HUES64 (cell line): ENCODE results near the gene DIAPH3.

Experiments used
- H3K27ac ChIP-seq: 2 replicates; pipeline ENCODE4 v1.7.0; 2013; ENCODE audit warnings: low read depth, low read length, inconsistent platforms
- H3K27me3 ChIP-seq: 2 replicates; pipeline ENCODE4 v1.6.1; 2013; ENCODE audit warnings: mild to moderate bottlenecking, low read length; ENCODE audit not compliant: insufficient read depth
- H3K36me3 ChIP-seq: 2 replicates; pipeline ENCODE4 v1.6.1; 2013; ENCODE audit warnings: mild to moderate bottlenecking, low read length; ENCODE audit not compliant: insufficient read depth
- H3K4me1 ChIP-seq: 2 replicates; pipeline ENCODE4 v1.6.1; 2013; ENCODE audit warnings: mild to moderate bottlenecking, low read length, moderate library complexity; ENCODE audit not compliant: insufficient read depth
- H3K4me3 ChIP-seq: 2 replicates; pipeline ENCODE4 v1.5.1; 2013; ENCODE audit warnings: mild to moderate bottlenecking, low read length, moderate library complexity
- H3K9ac ChIP-seq: 2 replicates; pipeline ENCODE4 v1.6.1; 2013; ENCODE audit warnings: mild to moderate bottlenecking, low read depth, low read length
- H3K9me3 ChIP-seq: 2 replicates; pipeline ENCODE4 v1.6.1; 2013; ENCODE audit warnings: low read depth, low read length; ENCODE audit not compliant: insufficient read depth
- WGBS: fragments of 150-250, 120-280 bp; methylation state at CpG from one replicate; pipeline ENCODE4 v1.1.7; 2013; ENCODE audit warnings: missing lambda C conversion rate; 5-methylcytosine and 5-hydroxymethylcytosine counted together

The DIAPH3 gene

DNA sequence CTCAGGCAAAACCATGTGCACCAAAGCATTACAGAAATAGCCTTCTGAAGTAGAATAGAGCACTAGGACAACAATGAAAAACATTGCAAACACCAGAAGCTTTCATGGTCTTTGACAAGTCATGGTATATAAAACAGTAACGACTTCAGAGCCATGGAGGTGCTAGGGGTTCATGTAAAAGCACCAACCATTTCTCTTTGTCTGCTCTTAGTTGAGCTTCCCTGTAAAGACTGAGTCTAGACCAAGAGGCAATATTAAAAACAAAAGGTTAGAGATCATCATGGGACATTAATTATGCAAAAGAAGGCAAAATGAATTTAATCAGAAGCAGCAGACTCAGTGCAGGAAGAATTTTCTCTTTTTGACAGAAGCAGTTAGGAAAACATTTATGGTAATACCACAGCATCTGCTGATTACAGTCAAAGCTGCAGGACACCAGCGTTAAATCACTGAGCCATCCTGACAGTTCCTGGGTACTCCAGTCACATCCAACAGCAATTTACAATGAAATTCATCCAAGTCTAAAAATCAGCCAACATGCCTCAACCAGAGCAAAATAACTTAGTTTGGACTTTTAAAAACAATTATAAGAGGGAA, 476.8 kb downstream of the DIAPH3 start:
- no peak overlapping the region for H3K9ac ChIP-seq
- H3K4me1 ChIP-seq, result peaks cover 64% of the 10 kb centered on the region
- no peaks in the 10 kb centered on the region for H3K9me3 ChIP-seq
- no peaks in the 10 kb centered on the region for H3K36me3 ChIP-seq
- WGBS, result 52% methylated on average over 2 of the region's 2 CpGs
- no peaks in the 10 kb centered on the region for H3K27me3 ChIP-seq
- H3K27ac ChIP-seq, result 0 out of 2 replicates have a peak overlapping the region, but pooled peaks have one; percentile 3
- H3K4me3 ChIP-seq, result no peak overlapping the region

DNA sequence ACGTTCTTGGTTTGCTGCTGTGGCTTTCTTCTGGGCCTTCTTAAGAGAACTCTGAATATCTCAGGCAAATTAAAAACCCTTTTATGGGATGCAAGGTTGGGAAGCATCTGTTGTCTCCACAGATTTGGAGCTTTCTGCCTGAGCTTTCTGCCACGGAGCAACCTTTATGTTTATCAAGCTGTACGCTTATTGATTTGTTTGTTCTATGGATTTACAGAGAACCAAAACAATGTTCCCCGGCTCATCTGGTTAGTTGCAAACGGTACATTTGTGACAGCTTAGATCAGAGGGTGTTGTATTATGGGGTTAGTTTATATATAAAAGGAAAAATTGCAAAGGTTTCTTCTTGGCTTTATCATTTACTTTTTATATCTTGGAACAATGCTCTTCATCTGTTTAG, 479.6 kb downstream of the DIAPH3 start:
- Histone ChIP-seq H3K36me3 (no peaks in the 10 kb centered on the region), H3K4me3 (no peak overlapping the region)
- 82% methylated on average over 5 of the region's 5 CpGs for WGBS

DNA sequence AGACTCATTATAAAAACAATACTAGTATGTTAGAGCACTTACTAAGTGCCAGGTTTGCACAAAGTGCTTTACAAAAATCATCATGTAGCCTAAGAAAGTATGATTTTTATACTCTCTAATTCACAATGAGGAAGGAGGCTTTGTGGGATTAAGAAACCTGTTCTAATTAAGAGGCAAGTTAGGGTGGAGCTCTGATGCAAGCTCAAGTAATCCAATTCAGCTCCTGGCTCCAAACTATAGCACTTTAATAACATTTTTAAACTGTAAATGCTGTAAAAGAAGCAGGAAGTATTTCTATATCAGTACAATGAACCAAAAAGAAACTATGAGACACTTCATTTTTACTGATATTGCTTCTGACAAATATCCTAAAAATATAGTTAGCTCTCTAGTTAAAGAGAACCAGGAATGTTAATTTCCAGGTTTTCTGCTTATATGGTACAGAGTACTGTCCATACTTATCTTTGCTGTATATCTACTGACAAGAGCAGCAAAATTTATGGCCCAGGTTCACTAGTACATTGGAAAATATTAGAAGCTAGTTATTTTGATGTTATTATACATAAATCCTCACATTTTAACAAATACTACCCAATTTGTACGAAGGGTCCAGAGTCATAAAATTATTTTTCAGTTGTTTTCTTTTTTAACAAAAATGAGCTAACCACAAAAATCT, 482.0 kb downstream of the DIAPH3 start:
- H3K9me3 ChIP-seq, result no peaks in the 10 kb centered on the region
- no peak overlapping the region for H3K4me3 ChIP-seq
- no peak overlapping the region for H3K27ac ChIP-seq
- H3K27me3 ChIP-seq, result no peaks in the 10 kb centered on the region
- H3K9ac ChIP-seq, result no peak overlapping the region
- WGBS, result no CpG with 5 or more reads among the region's 1 CpG
- peaks cover 39% of the 10 kb centered on the region for H3K4me1 ChIP-seq
- no peaks in the 10 kb centered on the region for H3K36me3 ChIP-seq

More for the DNA sequence above, 479.6 kb downstream of the DIAPH3 start:
- no peak overlapping the region for H3K9ac ChIP-seq
- peaks cover 54% of the 10 kb centered on the region for H3K4me1 ChIP-seq
- no peak overlapping the region for H3K27ac ChIP-seq
- no peaks in the 10 kb centered on the region for H3K27me3 ChIP-seq
- H3K9me3 ChIP-seq, result no peaks in the 10 kb centered on the region

DNA sequence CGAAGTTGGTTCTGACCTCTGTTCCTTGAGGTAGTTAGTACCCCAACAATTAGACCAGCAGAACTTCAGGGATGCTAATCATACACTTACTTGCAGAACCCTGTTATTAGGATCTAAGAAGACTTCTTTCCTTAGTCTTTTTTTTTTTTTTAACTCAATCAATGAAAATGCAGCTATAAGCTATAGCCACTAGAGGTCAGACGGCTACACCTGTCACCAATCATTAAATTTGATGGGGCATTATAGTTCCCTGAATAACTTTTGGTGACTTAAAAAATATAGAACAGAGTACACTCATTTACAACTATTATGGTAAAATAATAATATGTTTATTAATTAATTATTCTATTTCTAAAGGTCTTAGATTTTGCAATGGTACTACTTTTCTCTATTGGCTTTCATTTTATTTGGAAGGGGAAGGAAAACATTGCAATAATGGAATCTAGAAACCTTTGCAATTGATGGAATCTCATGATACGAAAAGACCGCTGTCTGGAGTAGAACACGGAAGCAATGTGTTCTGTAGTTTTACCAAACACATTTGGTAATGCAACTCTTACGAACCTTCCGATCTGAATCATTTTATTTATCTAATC, 483.2 kb downstream of the DIAPH3 start:
- WGBS, result 84% methylated on average over 6 of the region's 7 CpGs

GRCh38 chr13:59679254-59679653, 484.5 kb downstream of the DIAPH3 start:
- Histone ChIP-seq H3K27ac (no peak overlapping the region; the same call in 1 of the 2 replicates), H3K4me1 (peaks cover 16% of the 10 kb centered on the region; the same call in 1 of the 2 replicates)

More for the DNA sequence above, 483.2 kb downstream of the DIAPH3 start:
- no peaks in the 10 kb centered on the region for H3K36me3 ChIP-seq
- H3K9ac ChIP-seq, result no peak overlapping the region
- H3K9me3 ChIP-seq, result no peaks in the 10 kb centered on the region
- no peak overlapping the region for H3K27ac ChIP-seq
- no peaks in the 10 kb centered on the region for H3K27me3 ChIP-seq
- H3K4me1 ChIP-seq, result peaks cover 27% of the 10 kb centered on the region
- no peak overlapping the region for H3K4me3 ChIP-seq

GRCh38 chr13:59677966-59678814, 485.5 kb downstream of the DIAPH3 start:
- H3K9me3 ChIP-seq, result no peaks in the 10 kb centered on the region
- peaks cover 22% of the 10 kb centered on the region; the same call in 1 of the 2 replicates for H3K4me1 ChIP-seq
- no peak overlapping the region for H3K27ac ChIP-seq
- no peaks in the 10 kb centered on the region for H3K27me3 ChIP-seq
- H3K9ac ChIP-seq, result no peak overlapping the region
- 91% methylated on average over 4 of the region's 6 CpGs for WGBS
- no peaks in the 10 kb centered on the region for H3K36me3 ChIP-seq
- H3K4me3 ChIP-seq, result no peak overlapping the region

More at GRCh38 chr13:59679254-59679653, 484.5 kb downstream of the DIAPH3 start:
- no peaks in the 10 kb centered on the region for H3K9me3 ChIP-seq
- H3K27me3 ChIP-seq, result no peaks in the 10 kb centered on the region
- no peak overlapping the region for H3K4me3 ChIP-seq
- WGBS, result 38% methylated on average over 1 of the region's 1 CpG
- H3K9ac ChIP-seq, result no peak overlapping the region
- H3K36me3 ChIP-seq, result no peaks in the 10 kb centered on the region

DNA sequence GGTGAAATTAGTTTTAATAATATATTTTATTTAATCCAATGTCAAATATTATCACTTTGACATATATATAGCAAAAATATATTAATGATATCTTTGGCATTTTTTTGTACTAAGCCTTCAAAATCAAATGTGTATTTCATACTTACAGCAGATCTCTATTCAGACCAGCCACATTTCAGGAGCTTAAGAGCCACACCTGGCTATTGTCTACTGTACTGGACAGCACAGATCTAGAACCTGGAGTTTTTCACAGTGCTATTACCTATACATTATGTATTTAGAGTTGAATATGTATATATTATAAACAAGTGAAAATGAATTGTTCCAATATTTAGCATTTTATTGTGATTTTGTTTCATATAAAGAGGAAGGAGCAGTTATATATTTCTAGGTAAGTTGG, 486.3 kb downstream of the DIAPH3 start:
- Histone ChIP-seq H3K9ac (no peak overlapping the region), H3K9me3 (no peaks in the 10 kb centered on the region), H3K4me3 (no peak overlapping the region), H3K27ac (no peak overlapping the region), H3K27me3 (no peaks in the 10 kb centered on the region), H3K36me3 (no peaks in the 10 kb centered on the region), H3K4me1 (peaks cover 26% of the 10 kb centered on the region)

DNA sequence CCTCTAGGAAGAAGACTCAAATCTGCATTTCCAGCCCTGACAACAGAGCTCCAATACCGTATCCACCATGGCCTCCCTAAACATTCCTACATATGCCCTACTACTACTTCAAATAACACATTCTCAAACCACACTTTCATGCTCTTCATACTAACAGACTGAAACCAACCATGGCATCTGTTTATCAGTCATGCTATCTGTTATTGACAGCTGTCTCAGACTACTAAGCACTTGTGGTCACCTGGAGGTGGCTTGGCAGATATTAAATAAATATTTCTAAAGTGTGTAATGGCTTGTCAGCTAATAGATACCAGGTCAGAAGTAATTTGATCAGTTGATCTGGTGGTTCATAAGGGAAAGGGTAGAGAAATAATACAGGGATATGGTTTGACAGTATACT, 489.1 kb downstream of the DIAPH3 start:
- Histone ChIP-seq H3K4me3 (no peak overlapping the region), H3K27me3 (no peaks in the 10 kb centered on the region), H3K9me3 (no peaks in the 10 kb centered on the region), H3K36me3 (no peaks in the 10 kb centered on the region), H3K4me1 (peaks cover 33% of the 10 kb centered on the region), H3K9ac (no peak overlapping the region), H3K27ac (no peak overlapping the region)
- WGBS, result 95% methylated on average over 1 of the region's 1 CpG

DNA sequence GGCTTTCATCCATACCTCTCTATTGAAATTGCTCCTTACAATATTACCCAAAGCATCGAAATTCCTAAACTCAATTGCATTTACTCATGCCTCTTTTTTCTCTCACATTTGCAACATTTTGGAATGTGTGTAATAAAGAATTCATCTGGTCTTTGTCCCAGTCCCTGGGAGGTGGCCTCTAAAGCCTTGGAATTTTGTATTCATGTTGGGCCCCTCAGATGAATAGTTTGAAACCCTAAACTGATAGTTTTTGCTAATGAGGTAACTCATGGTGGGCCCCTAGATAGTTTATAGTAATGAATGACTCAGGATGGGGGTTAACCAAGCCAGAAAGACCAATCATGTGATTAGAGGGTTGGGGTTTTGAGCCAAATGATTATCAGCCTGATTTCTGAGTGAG, 490.4 kb downstream of the DIAPH3 start:
- Histone ChIP-seq H3K9ac (no peak overlapping the region), H3K27me3 (no peaks in the 10 kb centered on the region), H3K27ac (no peak overlapping the region), H3K36me3 (no peaks in the 10 kb centered on the region), H3K4me1 (peaks cover 25% of the 10 kb centered on the region), H3K4me3 (no peak overlapping the region), H3K9me3 (no peaks in the 10 kb centered on the region)
- WGBS, result 93% methylated on average over 1 of the region's 1 CpG

DNA sequence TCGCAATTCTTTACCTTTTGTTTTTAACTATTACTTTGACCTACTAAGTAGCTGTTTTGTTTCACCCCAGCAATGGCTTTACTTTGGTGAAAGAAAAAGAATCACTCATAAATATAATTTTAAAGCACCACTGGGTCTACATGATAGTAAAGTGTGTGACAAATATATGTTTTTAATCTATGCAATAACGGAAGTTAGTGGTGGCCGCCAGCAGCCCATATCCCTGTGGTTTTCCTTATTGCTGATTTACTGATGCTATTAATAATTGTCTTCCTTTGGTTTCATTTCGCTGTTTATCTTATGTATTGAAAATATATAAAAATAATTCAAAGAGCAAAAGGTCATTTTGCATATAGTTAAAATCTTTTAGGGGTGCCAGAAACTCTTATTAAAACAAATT, 491.3 kb downstream of the DIAPH3 start:
- Histone ChIP-seq H3K9me3 (no peaks in the 10 kb centered on the region), H3K27me3 (no peaks in the 10 kb centered on the region), H3K36me3 (no peaks in the 10 kb centered on the region), H3K4me3 (no peak overlapping the region), H3K27ac (no peak overlapping the region), H3K4me1 (peaks cover 21% of the 10 kb centered on the region), H3K9ac (no peak overlapping the region)
- 98% methylated on average over 3 of the region's 4 CpGs for WGBS

- H3K4me1 ChIP-seq, result peaks cover 21% of the 10 kb centered on the region
- H3K9ac ChIP-seq, result no peak overlapping the region
- no peak overlapping the region for H3K4me3 ChIP-seq
- H3K27me3 ChIP-seq, result no peaks in the 10 kb centered on the region
- H3K27ac ChIP-seq, result no peak overlapping the region
- no peaks in the 10 kb centered on the region for H3K9me3 ChIP-seq
- 95% methylated on average over 2 of the region's 2 CpGs for WGBS
- no peaks in the 10 kb centered on the region for H3K36me3 ChIP-seq
Measured at GRCh38 chr13:59671881-59672280, 491.8 kb downstream of the DIAPH3 start.
